Pancreas (tissue), 10 donors: ENCODE results near the gene RYR3. TPM values are rescaled to one million over a fixed set of nuclear protein-coding genes. Genes with fewer than 3 reads are reported as not detected.

Experiments used
- ATAC-seq, 4 donors: fragments of 200-7000 bp; cut with Tn5 transposase; one replicate each; pipeline versions ENCODE4 v1.8.0 to v1.9.1; 2020; ENCODE audit warnings: mild to moderate bottlenecking in 4 of 4, moderate library complexity in 4 of 4
- DNase-seq, 6 donors: peaks; one replicate each; pipeline ENCODE4 v3.0.0-alpha.2; 2020
- FAIRE-seq: peaks from 2 replicates; lab custom pipeline; 2012; peaks lifted over from hg19 to GRCh38; lab: Jason Lieb, UNC
- H3K27ac ChIP-seq, 4 donors: fragments of 200-600 bp; sonication (generic); 1 replicate in 3 of 4; 2 replicates in 1 of 4; pipeline versions ENCODE4 v1.5.0 to v1.8.0; 2020
- H3K27me3 ChIP-seq, 4 donors: fragments of 200-600 bp; one replicate each; pipeline ENCODE4 v1.8.0; 2021
- H3K36me3 ChIP-seq, 3 donors: fragments of 200-600 bp; sonication (generic) in 1 of 3; one replicate each; pipeline versions ENCODE4 v1.5.0 to v1.8.0; 2020 to 2021
- H3K4me1 ChIP-seq, 3 donors: fragments of 200-600 bp; one replicate each; pipeline ENCODE4 v1.8.0; 2021
- H3K4me3 ChIP-seq, 4 donors: fragments of 200-600 bp; sonication (generic) in 2 of 4; one replicate each; pipeline versions ENCODE4 v1.5.0 to v1.8.0; 2020 to 2021
- H3K9me3 ChIP-seq, 4 donors: fragments of 200-600 bp; one replicate each; pipeline ENCODE4 v1.8.0; 2021
- CTCF ChIP-seq, 4 donors: fragments of 200-600 bp; sonication (generic) in 3 of 4; IDR thresholded peaks; one replicate each; pipeline versions ENCODE4 v1.5.0 to v1.8.0; 2021; ENCODE audit warnings: antibody characterized with exemption in 4 of 4
- WGBS, 2 donors: extraction: QIAGEN DNeasy Blood & Tissue Kit; methylation state at CpG; one replicate each; pipeline ENCODE4 v1.1.7; 2013; 5-methylcytosine and 5-hydroxymethylcytosine counted together
- intact Hi-C, 3 donors: fragments of 100-400 bp; cut with DNase I; formaldehyde crosslinking; loops; one replicate each; pipeline versions ENCODE4 v1.11.1 to v1.14.2; 2022
- polyA plus RNA-seq, 2 donors: library from polyadenylated mRNA; stranded (reverse); fragments of 200-250 nt; gene quantifications; one replicate each; pipeline ENCODE4 v1.2.3, GENCODE V29; 2013
- total RNA-seq, 6 donors: library from RNA; stranded (reverse); fragmentation: NEBNext Ultra II Directional in 4 of 6; extraction: Animal tissue kit (Norgen Biotek cat#: 25700) in 4 of 6; gene quantifications; one replicate each; pipeline versions ENCODE4 v1.2.1 to v1.2.4, GENCODE V29; 2021 to 2023
- donor health status: healthy with polysubstance abuse.
- donor health status: DM: no; HTN: no; CAD: no; lungs with moderate emphysema.
- donor health status: DM: no; HTN: no; CAD: no.
- donor health status: control.
- donor health status: control.
- donor health status: Bipolar disorder and iron deficiency.
- donor health status: DM: yes; HTN: yes; CAD: no.
- donor health status: DM: no; HTN: no; CAD: no.
- donor health status: DM: no; HTN: no; CAD: no.
- donor health status: DM: yes; HTN: yes; CAD: no.

Gene RYR3
- total and polyA plus RNA-seq, 8 donors: 0.03 to 0.52 (median 0.13) TPM

- intact Hi-C loops: no loop called here
- 59 to 76% methylated on average over 2 of the region's 2 CpGs for WGBS, 2 donors
- FAIRE-seq: no peak
Measured at GRCh38 chr15:33324609-33325008, 13.8 kb downstream of the RYR3 start.

GRCh38 chr15:33326908-33327307 is 16.1 kb downstream of the RYR3 start:
- no peak overlapping the region for H3K27ac ChIP-seq
- no peaks in the 10 kb centered on the region for H3K36me3 ChIP-seq
- no peak for ATAC-seq
- intact Hi-C loops: no loop called here
- no peaks in the 10 kb centered on the region for H3K9me3 ChIP-seq
- H3K4me1 ChIP-seq: no peaks in the 10 kb centered on the region
- no peak for FAIRE-seq
- TF ChIP-seq CTCF (IDR thresholded peaks at IDR 0.05): no peak
- no peak overlapping the region for H3K4me3 ChIP-seq
- no peak for DNase-seq
- H3K27me3 ChIP-seq: peaks cover 0 to 9% (median 0%) of the 10 kb centered on the region in 4 donors
- WGBS, 2 donors: 82 to 87% methylated on average over 2 of the region's 2 CpGs

More at GRCh38 chr15:33324609-33325008, 13.8 kb downstream of the RYR3 start:
- ATAC-seq: no peak
- no peaks in the 10 kb centered on the region for H3K27me3 ChIP-seq
- H3K27ac ChIP-seq: no peak overlapping the region
- no peaks in the 10 kb centered on the region for H3K36me3 ChIP-seq
- DNase-seq: no peak
- H3K4me3 ChIP-seq: no peak overlapping the region
- TF ChIP-seq CTCF (IDR thresholded peaks at IDR 0.05): no peak
- H3K4me1 ChIP-seq: no peaks in the 10 kb centered on the region
- no peaks in the 10 kb centered on the region for H3K9me3 ChIP-seq

GRCh38 chr15:33328106-33328505 is 17.3 kb downstream of the RYR3 start:
- no peak for ATAC-seq
- no peak for DNase-seq
- intact Hi-C loops: no loop called here
- H3K27me3 ChIP-seq: peaks cover 0 to 13% (median 2%) of the 10 kb centered on the region in 4 donors
- 23 to 27% methylated on average over 3 of the region's 3 CpGs for WGBS, 2 donors
- no peaks in the 10 kb centered on the region for H3K4me1 ChIP-seq
- no peaks in the 10 kb centered on the region for H3K36me3 ChIP-seq
- no peak overlapping the region for H3K4me3 ChIP-seq
- FAIRE-seq: no peak
- TF ChIP-seq CTCF (IDR thresholded peaks at IDR 0.05): no peak
- H3K27ac ChIP-seq: no peak overlapping the region
- H3K9me3 ChIP-seq: no peaks in the 10 kb centered on the region

GRCh38 chr15:33329457-33329856 is 18.7 kb downstream of the RYR3 start:
- no peak for ATAC-seq
- H3K9me3 ChIP-seq: no peaks in the 10 kb centered on the region
- FAIRE-seq: no peak
- no peak overlapping the region for H3K27ac ChIP-seq
- no peak overlapping the region for H3K4me3 ChIP-seq
- H3K27me3 ChIP-seq: peaks cover 0 to 13% (median 2%) of the 10 kb centered on the region in 4 donors
- WGBS, 2 donors: 62 to 79% methylated on average over 4 of the region's 4 CpGs
- intact Hi-C loops: no loop called here
- no peaks in the 10 kb centered on the region for H3K4me1 ChIP-seq
- no peaks in the 10 kb centered on the region for H3K36me3 ChIP-seq
- no peak for TF ChIP-seq CTCF (IDR thresholded peaks at IDR 0.05)
- DNase-seq: no peak

GRCh38 chr15:33330931-33331330 is 20.2 kb downstream of the RYR3 start:
- no peak for ATAC-seq
- WGBS, 2 donors: 37 to 57% methylated on average over 3 of the region's 3 CpGs
- Histone ChIP-seq H3K9me3 (no peaks in the 10 kb centered on the region), H3K27me3 (peaks cover 0 to 13% (median 2%) of the 10 kb centered on the region in 4 donors), H3K4me1 (no peaks in the 10 kb centered on the region), H3K36me3 (no peaks in the 10 kb centered on the region), H3K4me3 (no peak overlapping the region), H3K27ac (no peak overlapping the region)
- FAIRE-seq: no peak
- intact Hi-C loops: no loop called here
- DNase-seq: no peak
- no peak for TF ChIP-seq CTCF (IDR thresholded peaks at IDR 0.05)
